GM18909 (cell line): ENCODE measurements around the gene KY.

Source experiments
- ATAC-seq: cut with Tn5 transposase; IDR thresholded peaks from one replicate; pipeline ENCODE4 v1.9.1; 2021; ENCODE audit warnings: mild to moderate bottlenecking; ENCODE audit not compliant: unreplicated experiment, poor library complexity

Gene KY

GRCh38 chr3:134650431-134651346 is at the start of gene KY:
Gene KY, minus strand, starts transcription at chr3:134651022. Its CDS starts 62 bp downstream, at chr3:134650960.
- no peak for ATAC-seq

GRCh38 chr3:134699721-134700120 is 48.9 kb upstream of the KY start:
- ATAC-seq: no peak

GRCh38 chr3:134699141-134699711 is 48.4 kb upstream of the KY start:
- no peak for ATAC-seq

- ATAC-seq: no peak
Measured at GRCh38 chr3:134697830-134698689, 47.2 kb upstream of the KY start.

- ATAC-seq: no peak
Measured at GRCh38 chr3:134696155-134696554, 45.3 kb upstream of the KY start.

- ATAC-seq: no peak
Measured at GRCh38 chr3:134694946-134695543, 44.2 kb upstream of the KY start.

GRCh38 chr3:134694466-134694865 is 43.6 kb upstream of the KY start:
- ATAC-seq: no peak

GRCh38 chr3:134693804-134694203 is 43.0 kb upstream of the KY start:
- ATAC-seq: no peak

- no peak for ATAC-seq
Measured at GRCh38 chr3:134693226-134693625, 42.4 kb upstream of the KY start.

GRCh38 chr3:134690226-134690625 is 39.4 kb upstream of the KY start:
- no peak for ATAC-seq

GRCh38 chr3:134687642-134688041 is 36.8 kb upstream of the KY start:
- ATAC-seq: no peak

- ATAC-seq: no peak
Measured at GRCh38 chr3:134685929-134686802, 35.3 kb upstream of the KY start.

GRCh38 chr3:134682196-134682880 is 31.5 kb upstream of the KY start:
- ATAC-seq: no peak

GRCh38 chr3:134681522-134681900 is 30.7 kb upstream of the KY start:
- ATAC-seq: no peak

- no peak for ATAC-seq
Measured at GRCh38 chr3:134680796-134681521, 30.1 kb upstream of the KY start.

- no peak for ATAC-seq
Measured at GRCh38 chr3:134677987-134678308, 27.1 kb upstream of the KY start.

GRCh38 chr3:134677196-134677986 is 26.6 kb upstream of the KY start:
- ATAC-seq: no peak
